ENCODE data around the gene MEX3A.

GRCh38 chr1:156103521-156103947 lies 21.3 kb upstream of the MEX3A start:
- TF ChIP-seq MAX (IDR thresholded peaks at IDR 0.05; ENCODE audit: insufficient read depth, insufficient read length) (no peak), CTCF (IDR thresholded peaks at IDR 0.05; ENCODE audit: extremely low read depth in 1 of 2, insufficient read depth in 1 of 2, low read depth in 1 of 2, low read length in 2 of 2) (no peak), POLR2AphosphoS5 (IDR thresholded peaks at IDR 0.05; ENCODE audit: insufficient read depth, low read depth, low read length) (no peak), EZH2 (IDR thresholded peaks at IDR 0.05; ENCODE audit: borderline replicate concordance, low read depth, low read length, severe bottlenecking) (no peak), POLR2A (IDR thresholded peaks at IDR 0.05; ENCODE audit: low read depth, low read length) (no peak)

Data from endothelial cell of umbilical vein (primary cell).